Measurements from ENCODE around the gene TAGAP.

Gene TAGAP

DNA sequence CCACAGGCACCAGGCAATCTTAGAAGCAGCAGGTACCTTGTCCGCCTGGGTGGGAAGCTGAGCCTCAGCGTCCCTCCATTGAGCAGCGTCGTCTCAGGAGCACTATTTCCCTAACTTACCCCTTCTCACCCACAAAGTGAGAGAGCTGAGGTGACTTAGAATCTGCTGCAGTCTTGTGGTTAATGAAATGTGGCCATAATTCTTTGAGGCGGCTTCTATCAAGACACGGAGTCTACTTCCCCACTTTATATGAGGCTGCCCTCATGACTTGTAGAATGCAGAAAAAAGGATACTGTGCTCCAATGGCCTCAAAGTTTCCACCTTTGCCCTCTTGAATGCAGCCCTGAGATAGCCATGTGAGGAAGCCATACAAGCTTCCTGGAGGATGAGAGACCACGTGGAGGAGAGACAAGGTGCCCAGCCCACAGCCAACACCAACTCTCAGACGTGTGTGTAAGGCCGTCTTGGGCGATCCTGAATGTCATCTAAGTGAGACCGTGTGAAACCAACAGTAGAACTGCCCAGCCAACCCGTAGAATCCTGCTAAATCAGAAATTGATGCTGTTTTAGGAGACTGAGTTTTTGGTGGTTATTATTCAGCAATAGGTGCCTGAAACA is 9.1 kb upstream of the TAGAP start:
- H3K27me3 ChIP-seq (replicated peaks; ENCODE audit: insufficient read depth, low read length) = no peaks in the 10 kb centered on the region
- TF ChIP-seq, protein P1, sequence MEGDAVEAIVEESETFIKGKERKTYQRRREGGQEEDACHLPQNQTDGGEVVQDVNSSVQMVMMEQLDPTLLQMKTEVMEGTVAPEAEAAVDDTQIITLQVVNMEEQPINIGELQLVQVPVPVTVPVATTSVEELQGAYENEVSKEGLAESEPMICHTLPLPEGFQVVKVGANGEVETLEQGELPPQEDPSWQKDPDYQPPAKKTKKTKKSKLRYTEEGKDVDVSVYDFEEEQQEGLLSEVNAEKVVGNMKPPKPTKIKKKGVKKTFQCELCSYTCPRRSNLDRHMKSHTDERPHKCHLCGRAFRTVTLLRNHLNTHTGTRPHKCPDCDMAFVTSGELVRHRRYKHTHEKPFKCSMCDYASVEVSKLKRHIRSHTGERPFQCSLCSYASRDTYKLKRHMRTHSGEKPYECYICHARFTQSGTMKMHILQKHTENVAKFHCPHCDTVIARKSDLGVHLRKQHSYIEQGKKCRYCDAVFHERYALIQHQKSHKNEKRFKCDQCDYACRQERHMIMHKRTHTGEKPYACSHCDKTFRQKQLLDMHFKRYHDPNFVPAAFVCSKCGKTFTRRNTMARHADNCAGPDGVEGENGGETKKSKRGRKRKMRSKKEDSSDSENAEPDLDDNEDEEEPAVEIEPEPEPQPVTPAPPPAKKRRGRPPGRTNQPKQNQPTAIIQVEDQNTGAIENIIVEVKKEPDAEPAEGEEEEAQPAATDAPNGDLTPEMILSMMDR (IDR thresholded peaks at IDR 0.05; ENCODE audit: low read length) = no peak
- TF ChIP-seq EZH2phosphoT487 (IDR thresholded peaks at IDR 0.05; ENCODE audit: low read length) (no peak), EZH2 (optimal IDR thresholded peaks at IDR 0.05; ENCODE audit: low read depth, low read length) (no peak)
- H3K27ac ChIP-seq (ENCODE audit: low read length) = no peak overlapping the region

GRCh38 chr6:159052720-159053119 is 7.9 kb upstream of the TAGAP start:
- Histone ChIP-seq H3K27me3 (replicated peaks; ENCODE audit: insufficient read depth, low read length) (no peaks in the 10 kb centered on the region), H2AFZ (ENCODE audit: low read length) (no peak overlapping the region), H3K36me3 (replicated peaks; ENCODE audit: insufficient read depth, low read length) (no peaks in the 10 kb centered on the region), H3K9me3 (replicated peaks; ENCODE audit: insufficient read depth, low read length) (no peaks in the 10 kb centered on the region), H3K4me2 (ENCODE audit: low read depth, low read length) (no peak overlapping the region), H3K9me2 (replicated peaks; ENCODE audit: insufficient read depth, low read length) (no peaks in the 10 kb centered on the region), H3F3A (ENCODE audit: insufficient read depth, low read length) (no peaks in the 10 kb centered on the region), H3K4me1 (ENCODE audit: low read length) (no peaks in the 10 kb centered on the region), H3K4me3 (ENCODE audit: low read length) (no peak overlapping the region), H4K20me1 (ENCODE audit: insufficient read depth, low read length) (no peaks in the 10 kb centered on the region), H3K9ac (ENCODE audit: low read length) (no peak overlapping the region), H3K27ac (ENCODE audit: low read length) (no peak overlapping the region), H3K79me2 (ENCODE audit: low read length) (no peaks in the 10 kb centered on the region)
- no peak for DNase-seq
- TF ChIP-seq EZH2phosphoT487 (IDR thresholded peaks at IDR 0.05; ENCODE audit: low read length) (no peak), EZH2 (optimal IDR thresholded peaks at IDR 0.05; ENCODE audit: low read depth, low read length) (no peak)
- TF ChIP-seq, protein P1 (IDR thresholded peaks at IDR 0.05; ENCODE audit: low read length) = no peak

More for the DNA sequence above, 9.1 kb upstream of the TAGAP start:
- Histone ChIP-seq H3K36me3 (replicated peaks; ENCODE audit: insufficient read depth, low read length) (no peaks in the 10 kb centered on the region), H3K9me3 (replicated peaks; ENCODE audit: insufficient read depth, low read length) (no peaks in the 10 kb centered on the region), H3K9ac (ENCODE audit: low read length) (no peak overlapping the region), H2AFZ (ENCODE audit: low read length) (no peak overlapping the region), H3K4me2 (ENCODE audit: low read depth, low read length) (no peak overlapping the region), H3K4me1 (ENCODE audit: low read length) (no peaks in the 10 kb centered on the region), H3F3A (ENCODE audit: insufficient read depth, low read length) (no peaks in the 10 kb centered on the region), H3K79me2 (ENCODE audit: low read length) (no peaks in the 10 kb centered on the region), H4K20me1 (ENCODE audit: insufficient read depth, low read length) (no peaks in the 10 kb centered on the region), H3K9me2 (replicated peaks; ENCODE audit: insufficient read depth, low read length) (no peaks in the 10 kb centered on the region), H3K4me3 (ENCODE audit: low read length) (no peak overlapping the region)
- DNase-seq = no peak

DNA sequence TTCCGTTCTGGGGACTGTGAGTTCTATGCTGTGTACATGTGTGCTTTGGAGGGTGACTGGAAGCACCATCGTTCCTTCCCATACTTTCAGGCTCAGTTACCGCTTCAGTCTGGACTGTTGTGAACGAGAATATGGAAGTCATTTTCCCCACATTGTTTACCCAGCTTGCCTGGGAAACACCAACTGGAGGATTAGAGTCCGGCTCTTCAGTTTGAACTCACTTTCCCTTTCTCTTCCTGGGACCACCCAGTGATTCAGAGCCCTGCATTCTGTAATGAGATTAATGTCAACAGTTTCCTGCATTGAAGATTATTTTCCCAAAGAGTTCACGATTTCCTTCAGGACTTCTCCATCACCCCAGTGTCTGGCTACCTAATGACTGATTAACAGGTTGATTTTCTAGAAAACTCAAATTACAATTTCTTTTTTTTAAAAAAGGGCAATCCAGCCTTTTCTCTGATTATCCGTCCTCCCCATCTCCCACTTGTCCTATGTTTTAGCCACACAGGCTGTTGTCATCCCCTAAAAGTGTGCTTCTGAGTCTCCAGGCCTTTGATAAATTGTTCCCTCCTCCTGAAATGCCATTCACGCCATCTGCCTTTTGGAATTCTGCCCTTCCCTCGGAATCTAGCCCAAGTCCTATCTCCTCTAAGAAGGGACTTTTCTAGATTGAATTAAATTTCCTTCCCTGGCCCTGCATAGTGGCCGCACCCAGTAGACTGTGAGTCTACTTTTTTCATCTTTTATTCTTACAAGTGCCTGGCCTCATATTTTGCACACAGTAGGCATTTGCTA is 3.3 kb upstream of the TAGAP start:
- Histone ChIP-seq H3K9me3 (replicated peaks; ENCODE audit: insufficient read depth, low read length) (no peaks in the 10 kb centered on the region), H3K79me2 (ENCODE audit: low read length) (no peaks in the 10 kb centered on the region), H4K20me1 (ENCODE audit: insufficient read depth, low read length) (no peaks in the 10 kb centered on the region), H3K4me3 (ENCODE audit: low read length) (no peak overlapping the region), H3K4me2 (ENCODE audit: low read depth, low read length) (no peak overlapping the region), H3K4me1 (ENCODE audit: low read length) (no peaks in the 10 kb centered on the region), H3K9ac (ENCODE audit: low read length) (no peak overlapping the region), H3F3A (ENCODE audit: insufficient read depth, low read length) (no peaks in the 10 kb centered on the region), H3K27me3 (replicated peaks; ENCODE audit: insufficient read depth, low read length) (no peaks in the 10 kb centered on the region), H2AFZ (ENCODE audit: low read length) (no peak overlapping the region), H3K27ac (ENCODE audit: low read length) (no peak overlapping the region), H3K36me3 (replicated peaks; ENCODE audit: insufficient read depth, low read length) (no peaks in the 10 kb centered on the region), H3K9me2 (replicated peaks; ENCODE audit: insufficient read depth, low read length) (no peaks in the 10 kb centered on the region)
- no peak for DNase-seq
- TF ChIP-seq EZH2 (optimal IDR thresholded peaks at IDR 0.05; ENCODE audit: low read depth, low read length) (no peak), EZH2phosphoT487 (IDR thresholded peaks at IDR 0.05; ENCODE audit: low read length) (no peak)
- TF ChIP-seq, protein P1 (IDR thresholded peaks at IDR 0.05; ENCODE audit: low read length) = no peak
